SK-N-SH treated with all-trans-retinoic acid at 6 μM for 48 hours (cell line): ENCODE measurements around the gene PACRGL.

Experiments used
- ATAC-seq: fragments of 200-7000 bp; cut with Tn5 transposase; 3 replicates; pipeline ENCODE4 v1.9.1; 2020; ENCODE audit warnings: mild to moderate bottlenecking, moderate library complexity
- ARNTL ChIP-seq: fragments of 450-650 bp; formaldehyde crosslinking; IDR thresholded peaks from 2 replicates; pipeline ENCODE4 v1.5.0; 2020; ENCODE audit warnings: low read depth, mild to moderate bottlenecking, moderate library complexity, borderline replicate concordance
- BACH2 ChIP-seq: fragments of 250-450 bp; sonication (Bioruptor Pico); IDR thresholded peaks from 2 replicates; pipeline ENCODE4 v1.9.0; 2021; ENCODE audit warnings: mild to moderate bottlenecking, borderline replicate concordance
- CREB5 ChIP-seq: fragments of 250-450 bp; sonication (Bioruptor Pico); IDR thresholded peaks from 2 replicates; pipeline ENCODE4 v1.5.1; 2020; ENCODE audit warnings: low read depth, mild to moderate bottlenecking, moderate library complexity
- CSDC2 ChIP-seq: fragments of 250-450 bp; sonication (Bioruptor Pico); IDR thresholded peaks from 2 replicates; pipeline ENCODE4 v1.5.0; 2020; ENCODE audit warnings: mild to moderate bottlenecking, moderate library complexity
- ESRRG ChIP-seq: fragments of 250-450 bp; sonication (Bioruptor Pico); IDR thresholded peaks from 2 replicates; pipeline ENCODE4 v1.6.1; 2021; ENCODE audit warnings: mild to moderate bottlenecking
- GLIS3 ChIP-seq: fragments of 250-450 bp; sonication (Bioruptor Pico); IDR thresholded peaks from 2 replicates; pipeline ENCODE4 v1.5.0; 2020; ENCODE audit warnings: mild to moderate bottlenecking, moderate library complexity
- ISL1 ChIP-seq: fragments of 250-450 bp; sonication (Bioruptor Pico); IDR thresholded peaks from 2 replicates; pipeline ENCODE4 v2.1.2; 2022; ENCODE audit warnings: mild to moderate bottlenecking, moderate library complexity
- OSR1 ChIP-seq: fragments of 250-450 bp; sonication (Bioruptor Pico); IDR thresholded peaks from 2 replicates; pipeline ENCODE4 v1.8.0; 2022; ENCODE audit warnings: moderate library complexity, mild to moderate bottlenecking, inconsistent platforms
- PATZ1 ChIP-seq: fragments of 250-450 bp; sonication (Bioruptor Pico); IDR thresholded peaks from 2 replicates; pipeline ENCODE4 v1.8.0; 2020; ENCODE audit warnings: mild to moderate bottlenecking, moderate library complexity, borderline replicate concordance
- POU6F1 ChIP-seq: fragments of 250-450 bp; sonication (Bioruptor Pico); IDR thresholded peaks from 2 replicates; pipeline ENCODE4 v1.8.0; 2021; ENCODE audit warnings: low read depth, mild to moderate bottlenecking, moderate library complexity, borderline replicate concordance
- PPARA ChIP-seq: fragments of 250-450 bp; sonication (Bioruptor Pico); IDR thresholded peaks from 2 replicates; pipeline ENCODE4 v1.5.0; 2020; ENCODE audit warnings: mild to moderate bottlenecking, borderline replicate concordance
- SNAI2 ChIP-seq: fragments of 250-450 bp; sonication (Bioruptor Pico); IDR thresholded peaks from 2 replicates; pipeline ENCODE4 v1.5.0; 2020; ENCODE audit warnings: mild to moderate bottlenecking, moderate library complexity
- TCF4 ChIP-seq: fragments of 250-450 bp; sonication (Bioruptor Pico); IDR thresholded peaks from 2 replicates; pipeline ENCODE4 v1.8.0; 2021; ENCODE audit warnings: mild to moderate bottlenecking, moderate library complexity, borderline replicate concordance
- ZC3H10 ChIP-seq: fragments of 250-450 bp; sonication (Bioruptor Pico); IDR thresholded peaks from 2 replicates; pipeline ENCODE4 v1.5.1; 2021; ENCODE audit warnings: mild to moderate bottlenecking, moderate library complexity
- ZFP3 ChIP-seq: fragments of 250-450 bp; sonication (Bioruptor Pico); IDR thresholded peaks from 2 replicates; pipeline ENCODE4 v1.5.0; 2020; ENCODE audit warnings: mild to moderate bottlenecking, moderate library complexity
- ZFP30 ChIP-seq: fragments of 450-650 bp; formaldehyde crosslinking; IDR thresholded peaks from 2 replicates; pipeline ENCODE4 v1.5.0; 2022; ENCODE audit warnings: mild to moderate bottlenecking, moderate library complexity
- ZNF565 ChIP-seq: fragments of 450-650 bp; formaldehyde crosslinking; conservative IDR thresholded peaks from 2 replicates; pipeline ENCODE4 v1.5.0; 2020; ENCODE audit warnings: low read depth, mild to moderate bottlenecking, moderate library complexity
- ZNF70 ChIP-seq: fragments of 450-650 bp; formaldehyde crosslinking; IDR thresholded peaks from 2 replicates; pipeline ENCODE4 v1.5.0; 2020; ENCODE audit warnings: mild to moderate bottlenecking, moderate library complexity
- ZNF8 ChIP-seq: fragments of 450-650 bp; formaldehyde crosslinking; IDR thresholded peaks from 2 replicates; pipeline ENCODE4 v1.5.0; 2020; ENCODE audit warnings: mild to moderate bottlenecking, moderate library complexity
- TF ChIP-seq, protein P1 (sequence below): fragments of 250-450 bp; sonication (Bioruptor Pico); IDR thresholded peaks from 2 replicates; pipeline ENCODE4 v1.5.0; 2020; ENCODE audit warnings: mild to moderate bottlenecking, moderate library complexity

PACRGL gene

GRCh38 chr4:20723019-20723418 is 22.8 kb downstream of the PACRGL start:
- TF ChIP-seq CSDC2 (CRISPR knock-in tag) (no peak), ZC3H10 (CRISPR knock-in tag) (no peak), ZFP30 (CRISPR knock-in tag) (no peak), ARNTL (CRISPR knock-in tag) (no peak), PPARA (no peak), OSR1 (no peak), TCF4 (CRISPR knock-in tag) (no peak), PATZ1 (CRISPR knock-in tag) (no peak)

DNA sequence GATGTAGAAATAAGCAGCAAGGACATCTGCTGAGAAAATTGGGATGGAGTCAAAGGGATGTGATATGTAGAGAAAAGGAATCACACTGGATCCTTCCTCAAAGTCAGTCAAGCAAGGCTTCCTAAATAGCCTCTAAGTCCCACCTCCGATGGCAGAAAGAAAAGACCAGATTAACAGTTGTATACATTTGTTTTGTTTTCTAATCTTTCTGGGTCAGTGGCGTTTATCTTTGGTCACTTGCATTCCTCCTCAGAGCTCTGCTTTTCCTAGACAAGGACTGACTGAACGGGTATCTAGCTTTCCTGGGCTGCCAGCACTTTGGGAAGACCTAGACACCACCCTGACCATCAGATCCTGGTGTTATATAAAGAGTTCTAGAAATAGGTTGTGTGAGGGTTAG is 23.2 kb downstream of the PACRGL start:
- no peak for ATAC-seq
- no peak for TF ChIP-seq GLIS3 (CRISPR knock-in tag)
- TF ChIP-seq ZFP3 (CRISPR knock-in tag), result no peak
- TF ChIP-seq ZNF8 (CRISPR knock-in tag), result no peak
- no peak for TF ChIP-seq ZNF70 (CRISPR knock-in tag)
- TF ChIP-seq, protein P1, sequence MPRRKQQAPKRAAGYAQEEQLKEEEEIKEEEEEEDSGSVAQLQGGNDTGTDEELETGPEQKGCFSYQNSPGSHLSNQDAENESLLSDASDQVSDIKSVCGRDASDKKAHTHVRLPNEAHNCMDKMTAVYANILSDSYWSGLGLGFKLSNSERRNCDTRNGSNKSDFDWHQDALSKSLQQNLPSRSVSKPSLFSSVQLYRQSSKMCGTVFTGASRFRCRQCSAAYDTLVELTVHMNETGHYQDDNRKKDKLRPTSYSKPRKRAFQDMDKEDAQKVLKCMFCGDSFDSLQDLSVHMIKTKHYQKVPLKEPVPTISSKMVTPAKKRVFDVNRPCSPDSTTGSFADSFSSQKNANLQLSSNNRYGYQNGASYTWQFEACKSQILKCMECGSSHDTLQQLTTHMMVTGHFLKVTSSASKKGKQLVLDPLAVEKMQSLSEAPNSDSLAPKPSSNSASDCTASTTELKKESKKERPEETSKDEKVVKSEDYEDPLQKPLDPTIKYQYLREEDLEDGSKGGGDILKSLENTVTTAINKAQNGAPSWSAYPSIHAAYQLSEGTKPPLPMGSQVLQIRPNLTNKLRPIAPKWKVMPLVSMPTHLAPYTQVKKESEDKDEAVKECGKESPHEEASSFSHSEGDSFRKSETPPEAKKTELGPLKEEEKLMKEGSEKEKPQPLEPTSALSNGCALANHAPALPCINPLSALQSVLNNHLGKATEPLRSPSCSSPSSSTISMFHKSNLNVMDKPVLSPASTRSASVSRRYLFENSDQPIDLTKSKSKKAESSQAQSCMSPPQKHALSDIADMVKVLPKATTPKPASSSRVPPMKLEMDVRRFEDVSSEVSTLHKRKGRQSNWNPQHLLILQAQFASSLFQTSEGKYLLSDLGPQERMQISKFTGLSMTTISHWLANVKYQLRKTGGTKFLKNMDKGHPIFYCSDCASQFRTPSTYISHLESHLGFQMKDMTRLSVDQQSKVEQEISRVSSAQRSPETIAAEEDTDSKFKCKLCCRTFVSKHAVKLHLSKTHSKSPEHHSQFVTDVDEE (CRISPR knock-in tag), result no peak
- TF ChIP-seq OSR1, result no peak

More at GRCh38 chr4:20723019-20723418, 22.8 kb downstream of the PACRGL start:
- ATAC-seq, result no peak

GRCh38 chr4:20724915-20725314 is 24.7 kb downstream of the PACRGL start:
- ATAC-seq, result no peak
- no peak for TF ChIP-seq OSR1
- TF ChIP-seq PATZ1 (CRISPR knock-in tag), result no peak
- no peak for TF ChIP-seq ZFP30 (CRISPR knock-in tag)
- TF ChIP-seq, protein P1 (CRISPR knock-in tag), result no peak
- TF ChIP-seq ZNF70 (CRISPR knock-in tag), result no peak
- no peak for TF ChIP-seq ESRRG (CRISPR knock-in tag)
- no peak for TF ChIP-seq ZFP3 (CRISPR knock-in tag)
- TF ChIP-seq BACH2 (CRISPR knock-in tag), result no peak
- no peak for TF ChIP-seq TCF4 (CRISPR knock-in tag)

DNA sequence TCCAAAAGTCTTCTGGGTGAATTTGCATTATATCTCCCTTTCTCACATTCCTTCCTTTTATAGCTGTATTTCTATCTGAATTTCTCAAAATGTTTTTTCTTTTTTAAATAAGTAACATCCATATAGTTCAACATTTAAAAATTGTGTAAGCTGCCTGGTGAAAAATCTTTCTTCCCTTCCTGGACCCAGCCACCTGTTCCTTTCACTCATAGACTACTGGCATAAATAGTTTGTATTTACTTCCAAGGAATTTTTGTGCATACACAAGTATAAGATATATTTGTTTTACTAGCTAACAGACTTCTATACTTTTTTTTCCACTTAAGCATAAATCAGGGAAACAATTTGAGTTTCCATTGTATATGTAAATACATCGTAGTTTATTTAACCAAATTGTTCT is 35.7 kb downstream of the PACRGL start:
- ATAC-seq, result no peak
- TF ChIP-seq CSDC2 (CRISPR knock-in tag), result no peak
- no peak for TF ChIP-seq PPARA
- TF ChIP-seq ZNF565 (CRISPR knock-in tag), result no peak
- no peak for TF ChIP-seq ZFP30 (CRISPR knock-in tag)
- no peak for TF ChIP-seq ISL1 (CRISPR knock-in tag)
- no peak for TF ChIP-seq SNAI2 (CRISPR knock-in tag)
- no peak for TF ChIP-seq GLIS3 (CRISPR knock-in tag)
- TF ChIP-seq POU6F1, result no peak
- TF ChIP-seq, protein P1 (CRISPR knock-in tag), result no peak
- TF ChIP-seq BACH2 (CRISPR knock-in tag), result no peak
- no peak for TF ChIP-seq ESRRG (CRISPR knock-in tag)
- TF ChIP-seq CREB5 (CRISPR knock-in tag), result no peak
- no peak for TF ChIP-seq OSR1
